NCI-H69 (cell line): ENCODE results near the gene SUGP2.
"Not testable (repeated sequence)": the region's sequence is repeated elsewhere in the genome, so short reads cannot be mapped to it uniquely, and the experiment has no call there.

ENCODE experiments used
- DNase-seq: peaks from one replicate; lab custom pipeline; 2025; lab: John Stamatoyannopoulos, UW

SUGP2 gene

GRCh38 chr19:19031891-19032290 is 1.4 kb downstream of the SUGP2 start:
- no peak for DNase-seq

GRCh38 chr19:19028526-19028925 is 4.8 kb downstream of the SUGP2 start:
- DNase-seq: no peak

GRCh38 chr19:19027228-19027627 is 6.1 kb downstream of the SUGP2 start:
- DNase-seq: no peak

DNA sequence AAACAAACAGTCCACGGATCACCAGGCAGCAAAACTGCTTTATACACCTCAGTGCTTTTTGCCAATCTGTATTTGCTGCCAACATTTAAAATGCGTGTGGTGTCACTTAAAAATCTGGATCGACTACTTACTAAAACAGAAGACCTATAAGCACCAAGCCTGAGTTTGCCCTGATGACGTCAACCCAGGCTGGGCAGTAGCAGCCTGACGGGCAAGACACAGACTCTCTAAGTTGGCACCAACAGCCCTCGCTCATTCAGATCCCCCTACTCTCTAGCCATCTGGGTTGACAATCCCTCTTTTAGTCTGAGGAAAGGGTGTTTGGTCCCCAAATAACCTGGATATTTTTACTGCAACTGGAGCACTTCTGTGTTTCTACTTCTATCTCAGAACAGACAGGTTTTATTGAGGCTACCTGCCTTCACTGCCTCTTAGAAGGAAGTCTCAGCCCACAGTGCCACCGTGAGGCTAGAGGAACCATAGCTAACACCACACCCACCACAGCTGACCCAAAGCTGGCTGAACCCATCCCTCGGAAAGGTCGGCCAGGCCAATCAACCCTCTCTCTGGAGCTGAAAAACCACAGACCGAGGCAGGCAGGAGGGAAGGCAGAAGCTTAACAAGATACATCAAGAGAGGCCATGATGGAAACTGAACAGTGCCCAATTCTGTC is 6.9 kb downstream of the SUGP2 start:
- no peak for DNase-seq

- no peak for DNase-seq
Observed at GRCh38 chr19:19025861-19026260, 7.5 kb downstream of the SUGP2 start.

DNA sequence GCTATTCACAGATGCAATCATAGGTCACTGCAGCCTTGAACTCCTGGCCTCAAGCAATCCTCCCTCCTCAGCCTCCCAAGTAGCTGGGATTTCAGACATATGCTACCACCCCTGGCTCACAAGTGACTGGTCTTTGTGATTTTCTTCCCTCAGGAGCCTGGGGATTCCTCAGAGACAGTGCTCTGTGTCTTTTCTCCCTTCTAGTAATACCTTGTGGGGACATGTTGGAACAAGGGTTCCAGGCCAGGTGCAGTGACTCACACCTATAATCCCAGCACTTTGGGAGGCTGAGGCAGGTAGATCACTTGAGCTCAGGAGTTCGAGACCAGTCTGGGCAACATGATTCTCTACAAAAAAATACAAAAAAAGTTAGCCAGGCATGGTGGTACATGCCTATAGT is 9.9 kb downstream of the SUGP2 start:
- not testable (repeated sequence) for DNase-seq

- no peak for DNase-seq
Observed at GRCh38 chr19:19022380-19022961, 10.8 kb downstream of the SUGP2 start.

- DNase-seq: no peak
Observed at GRCh38 chr19:19021115-19021514, 12.2 kb downstream of the SUGP2 start.

- no peak for DNase-seq
Observed at GRCh38 chr19:19010551-19010950, 22.8 kb downstream of the SUGP2 start.

GRCh38 chr19:19009951-19010350 is 23.4 kb downstream of the SUGP2 start:
- no peak for DNase-seq

- DNase-seq: no peak
Observed at GRCh38 chr19:19006213-19006612, 27.1 kb downstream of the SUGP2 start.

DNA sequence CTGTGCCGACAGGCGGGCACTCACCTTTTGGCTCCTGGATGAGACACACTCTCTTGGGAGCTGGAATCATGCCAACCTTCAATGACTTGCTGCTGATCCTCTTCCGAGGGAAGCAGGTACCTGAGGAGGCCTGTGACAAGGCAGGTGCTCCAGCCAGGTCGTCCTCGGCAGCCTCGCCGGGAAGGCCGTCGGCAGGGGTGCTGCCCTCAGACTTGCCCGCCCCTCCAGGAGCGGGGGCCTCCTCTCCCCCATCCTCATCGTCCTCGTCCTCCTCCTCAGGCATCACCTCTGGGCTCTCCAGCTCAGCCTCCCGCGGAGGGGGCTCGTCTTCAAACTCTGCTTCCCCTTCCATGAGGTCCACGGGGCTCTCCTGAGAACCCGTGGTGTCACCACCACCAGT is 29.2 kb downstream of the SUGP2 start:
- no peak for DNase-seq

GRCh38 chr19:18999896-19000620 is 33.3 kb downstream of the SUGP2 start:
- DNase-seq: no peak

DNA sequence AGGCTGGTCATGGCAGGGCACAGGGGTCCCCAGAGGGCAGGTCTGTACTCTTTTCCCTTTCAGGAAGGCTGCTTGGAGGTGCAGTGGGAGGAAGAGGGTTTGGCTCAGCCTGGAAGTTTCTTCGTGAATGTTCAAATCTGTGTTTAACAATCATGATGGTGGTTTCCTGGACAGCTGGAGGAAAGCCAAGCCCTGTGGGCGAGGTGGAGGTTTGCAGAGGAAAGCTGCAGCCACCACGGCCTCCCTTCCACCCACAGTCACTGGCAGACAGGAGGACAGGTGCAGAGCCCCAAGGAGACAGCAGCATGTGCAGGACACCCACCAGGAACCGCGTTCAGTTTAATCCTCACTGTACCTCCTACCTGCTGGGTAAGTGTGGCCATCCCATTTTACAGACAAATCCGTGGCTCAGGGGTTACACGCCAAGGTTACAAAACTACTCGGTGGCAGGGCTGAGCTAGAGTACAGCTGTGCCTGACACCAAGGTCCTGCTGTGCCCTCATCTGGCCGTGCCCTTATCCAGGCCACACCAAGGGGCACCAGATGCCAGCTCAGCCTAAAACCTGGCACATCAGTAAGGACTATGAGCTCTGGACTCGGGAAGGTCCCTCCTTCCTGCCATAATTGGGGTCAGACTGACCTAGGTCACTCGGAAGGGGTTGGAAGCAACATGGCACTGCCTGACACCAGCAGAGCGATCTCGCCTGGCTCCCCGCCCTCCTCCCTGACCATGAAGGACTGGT is 34.1 kb downstream of the SUGP2 start:
- peak; percentile 68 for DNase-seq

DNA sequence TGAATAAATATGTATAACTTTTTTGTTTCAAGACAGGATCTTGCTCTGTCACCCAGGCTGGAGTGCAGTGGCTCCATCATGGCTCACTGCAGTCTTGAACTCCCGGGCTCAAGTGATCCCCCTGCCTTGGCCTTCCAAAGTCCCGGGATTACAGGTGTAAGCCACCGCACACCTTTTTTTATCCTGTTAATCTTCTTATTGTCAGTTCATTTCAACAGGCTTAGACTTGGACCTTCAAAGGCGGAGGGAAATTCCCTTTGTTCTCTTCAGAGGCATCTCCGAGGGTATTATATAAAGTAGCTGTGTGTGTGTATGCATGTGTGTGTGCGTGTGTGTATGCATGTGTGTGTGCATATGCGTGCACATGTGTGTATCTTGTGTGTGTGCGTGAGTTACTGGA is 35.0 kb downstream of the SUGP2 start:
- no peak for DNase-seq

GRCh38 chr19:18996796-18997394 is 36.4 kb downstream of the SUGP2 start:
- DNase-seq: no peak

DNA sequence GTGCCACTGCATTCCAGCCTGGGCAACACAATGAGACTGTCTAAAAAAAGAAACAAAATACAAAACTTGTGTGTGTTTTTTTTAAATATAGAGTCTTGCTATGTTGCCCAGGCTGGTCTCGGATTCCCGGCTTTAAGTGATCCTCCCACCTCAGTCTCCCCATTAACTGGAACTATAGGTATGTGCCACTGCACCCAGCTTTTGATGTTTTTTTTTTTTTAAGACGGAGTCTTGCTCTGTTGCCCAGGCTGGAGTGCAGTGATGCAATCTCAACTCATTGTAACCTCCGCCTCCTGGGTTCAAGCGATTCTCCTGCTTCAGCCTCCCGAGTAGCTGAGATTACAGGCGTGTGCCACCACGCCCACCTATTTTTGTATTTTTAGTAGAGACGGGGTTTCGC is 37.0 kb downstream of the SUGP2 start:
- no peak for DNase-seq

GRCh38 chr19:18995804-18996241 is 37.5 kb downstream of the SUGP2 start:
- DNase-seq: peak; percentile 55

DNA sequence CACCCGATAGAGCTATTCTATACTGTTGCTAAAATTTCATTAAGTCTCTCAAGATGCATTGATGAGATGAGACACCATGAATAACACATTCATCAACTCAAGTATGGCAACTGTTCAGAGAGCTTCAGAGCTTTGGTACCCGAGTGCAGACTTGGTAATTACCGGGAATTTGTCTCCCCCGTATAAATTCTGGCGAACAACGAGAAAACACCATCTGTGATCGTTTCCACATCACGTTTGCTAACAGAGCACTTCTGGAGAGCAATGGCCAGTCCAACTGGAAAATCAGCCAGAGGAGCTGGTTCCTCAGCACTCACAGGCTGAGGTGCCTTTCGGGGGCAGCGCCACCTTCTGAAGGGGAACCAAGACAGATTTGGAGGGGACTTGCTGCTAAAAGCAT is 40.2 kb downstream of the SUGP2 start:
- no peak for DNase-seq

DNA sequence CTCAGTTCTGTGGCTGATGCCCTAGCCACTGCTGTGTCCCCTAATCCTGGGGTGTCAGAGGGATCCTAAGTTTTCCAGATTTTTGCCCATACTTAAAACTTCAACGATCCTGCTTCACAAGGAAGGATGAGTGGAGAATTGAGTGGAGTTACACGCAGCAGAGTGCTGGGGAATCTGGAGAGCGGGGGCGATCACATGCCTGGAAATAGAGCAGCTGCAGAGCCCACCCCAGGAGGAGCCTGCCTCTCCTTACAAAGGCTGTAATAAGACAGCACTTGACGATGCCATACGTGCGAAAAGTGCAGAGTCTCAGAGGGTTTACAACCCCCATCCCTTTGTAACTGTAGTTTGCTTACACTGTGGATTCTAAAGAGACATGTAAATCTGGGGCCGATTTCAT is 40.6 kb downstream of the SUGP2 start:
- no peak for DNase-seq

- DNase-seq: no peak
Observed at GRCh38 chr19:18991468-18991867, 41.8 kb downstream of the SUGP2 start.

GRCh38 chr19:18991006-18991405 is 42.3 kb downstream of the SUGP2 start:
- DNase-seq: no peak
